Fibroblast of lung (primary cell): ENCODE data around the gene EXOC3. TPM values are rescaled to one million over a fixed set of nuclear protein-coding genes. Genes with fewer than 3 reads are reported as not detected.

Source experiments
- DNase-seq, 2 donors: peaks; one replicate each; pipeline versions ENCODE4 v3.0.0 to v3.0.0-alpha.2; 2010; ENCODE audit warnings: low read depth in 2 of 2
- H2AFZ ChIP-seq: 2 replicates; pipeline ENCODE4 v1.5.1; 2012; ENCODE audit warnings: low read length, control low read depth, inconsistent platforms
- H3K27ac ChIP-seq: 2 replicates; pipeline ENCODE4 v1.5.1; 2011; ENCODE audit warnings: low read length, control low read depth; ENCODE audit not compliant: insufficient read depth
- H3K27me3 ChIP-seq: 2 replicates; pipeline ENCODE4 v1.5.1; 2011; ENCODE audit warnings: mild to moderate bottlenecking, low read length; ENCODE audit not compliant: control insufficient read depth, insufficient read depth
- H3K36me3 ChIP-seq: 2 replicates; pipeline ENCODE4 v1.5.1; 2011; ENCODE audit warnings: low read length; ENCODE audit not compliant: control insufficient read depth, insufficient read depth
- H3K4me1 ChIP-seq: 2 replicates; pipeline ENCODE4 v1.5.1; 2011; ENCODE audit warnings: low read length; ENCODE audit not compliant: control insufficient read depth, insufficient read depth; ENCODE audit errors: extremely low read depth
- H3K4me2 ChIP-seq: 2 replicates; pipeline ENCODE4 v1.5.1; 2011; ENCODE audit warnings: low read length, control low read depth; ENCODE audit not compliant: insufficient read depth; ENCODE audit errors: extremely low read depth
- H3K4me3 ChIP-seq, 4 experiments: fragments of 200-600 bp in 1 of 4; sonication (generic) in 1 of 4; replicated peaks in 1 of 4; 2 replicates each; pipeline ENCODE4 v1.5.1; 2011 to 2016; ENCODE audit warnings: low read length in 4 of 4, low read depth in 3 of 4, mild to moderate bottlenecking in 3 of 4, control low read depth in 2 of 4, inconsistent platforms in 1 of 4, mixed read lengths in 1 of 4; ENCODE audit not compliant: insufficient read depth in 1 of 4; ENCODE audit errors: control extremely low read depth in 1 of 4
- H3K79me2 ChIP-seq: 2 replicates; pipeline ENCODE4 v1.5.1; 2012; ENCODE audit warnings: mild to moderate bottlenecking, low read length, inconsistent platforms; ENCODE audit not compliant: control insufficient read depth, insufficient read depth
- H3K9ac ChIP-seq: 2 replicates; pipeline ENCODE4 v1.5.1; 2011; ENCODE audit warnings: mild to moderate bottlenecking, low read length, control low read depth; ENCODE audit not compliant: insufficient read depth
- H3K9me3 ChIP-seq: 2 replicates; pipeline ENCODE4 v1.5.1; 2012; ENCODE audit warnings: low read depth, low read length; ENCODE audit not compliant: control insufficient read depth, insufficient read depth
- H4K20me1 ChIP-seq: 2 replicates; pipeline ENCODE4 v1.5.1; 2011; ENCODE audit warnings: low read length; ENCODE audit not compliant: control insufficient read depth, insufficient read depth; ENCODE audit errors: extremely low read depth
- EZH2 ChIP-seq: IDR thresholded peaks from 2 replicates; pipeline ENCODE4 v1.5.1; 2012; ENCODE audit warnings: low read length, control low read depth, mild to moderate bottlenecking; ENCODE audit errors: missing control alignments
- polyA plus RNA-seq, 2 donors: library from polyadenylated mRNA; depleted of rRNA in 1 of 2; stranded (reverse) in 1 of 2; unstranded in 1 of 2; fragments of >200 nt; gene quantifications; 2 replicates each; pipeline ENCODE4 v1.2.1, GENCODE V29; 2011 to 2012; ENCODE audit warnings: missing spikeins in 1 of 2
- total RNA-seq: library from RNA; depleted of rRNA; stranded (reverse); fragments of >200 nt; gene quantifications from 2 replicates; pipeline ENCODE4 v1.2.1, GENCODE V29; 2014
- TF ChIP-seq, protein P1 (sequence below), 2 donors: IDR thresholded peaks in 1 of 2; conservative IDR thresholded peaks in 1 of 2; 1 replicate in 1 of 2; 2 replicates in 1 of 2; pipeline ENCODE4 v1.5.1; 2011 to 2012; ENCODE audit warnings: low read length in 2 of 2, control low read depth in 1 of 2, inconsistent platforms in 1 of 2, low read depth in 1 of 2, mild to moderate bottlenecking in 1 of 2

EXOC3 gene
- total and polyA plus RNA-seq, 2 donors (not counting 1 experiment from before 2014, with no cell fraction given) = 19.9 to 34.5 TPM

DNA sequence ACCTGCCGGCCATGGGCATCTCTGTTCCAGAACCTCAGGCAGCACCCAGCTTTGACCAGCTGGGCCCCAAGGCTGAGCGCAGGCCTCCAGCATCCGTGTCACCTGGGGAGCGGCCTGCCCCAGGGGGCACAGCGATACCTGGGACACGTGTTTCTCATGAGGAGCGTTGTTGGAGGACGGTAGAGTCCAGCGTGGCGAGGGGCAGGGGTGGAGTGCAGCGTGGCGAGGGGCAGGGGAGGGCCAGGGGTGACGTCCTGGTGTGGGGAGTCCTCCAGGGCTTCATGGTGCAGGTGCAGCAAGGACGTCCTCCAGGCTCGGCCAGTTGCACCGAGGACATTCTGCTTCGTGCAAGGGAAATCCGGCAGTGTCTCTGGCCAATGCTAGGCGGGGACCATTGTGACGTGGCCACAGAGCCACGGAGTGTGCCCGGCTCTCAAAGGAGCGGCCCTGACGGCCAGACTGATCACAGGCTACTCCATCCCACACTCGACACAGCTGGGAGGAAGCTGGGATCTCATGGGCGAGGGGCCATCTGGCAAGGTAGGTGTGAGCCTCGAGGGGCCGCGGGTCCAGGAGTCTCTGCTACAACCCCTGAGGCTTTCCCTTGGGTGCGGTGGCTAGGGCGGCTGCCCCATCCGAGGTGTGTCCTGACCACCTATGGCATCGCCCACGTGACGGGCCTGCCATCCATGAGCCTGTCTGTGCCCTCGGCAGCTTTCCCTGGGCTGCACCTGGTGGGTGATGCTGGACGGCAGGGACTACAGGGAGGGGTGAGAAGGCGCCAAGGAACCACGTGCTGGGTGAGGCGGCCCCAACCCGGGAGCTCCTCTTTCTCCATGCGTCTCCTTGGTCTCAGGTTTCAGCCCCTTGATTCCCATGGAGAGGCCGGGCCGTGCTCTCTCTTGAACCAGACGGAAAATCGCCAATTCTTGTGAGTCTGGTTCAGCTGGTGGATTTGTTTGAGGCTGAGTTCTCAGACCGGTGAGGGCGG, 47.4 kb downstream of the EXOC3 start:
- H3K79me2 ChIP-seq = no peaks in the 10 kb centered on the region
- H3K27me3 ChIP-seq = peaks cover 9% of the 10 kb centered on the region
- no peak overlapping the region for H3K27ac ChIP-seq
- no peak overlapping the region for H2AFZ ChIP-seq
- DNase-seq = no peak
- no peak overlapping the region for H3K4me3 ChIP-seq
- no peaks in the 10 kb centered on the region for H3K4me1 ChIP-seq
- no peak overlapping the region for H3K4me2 ChIP-seq
- no peak for TF ChIP-seq EZH2
- TF ChIP-seq, protein P1, sequence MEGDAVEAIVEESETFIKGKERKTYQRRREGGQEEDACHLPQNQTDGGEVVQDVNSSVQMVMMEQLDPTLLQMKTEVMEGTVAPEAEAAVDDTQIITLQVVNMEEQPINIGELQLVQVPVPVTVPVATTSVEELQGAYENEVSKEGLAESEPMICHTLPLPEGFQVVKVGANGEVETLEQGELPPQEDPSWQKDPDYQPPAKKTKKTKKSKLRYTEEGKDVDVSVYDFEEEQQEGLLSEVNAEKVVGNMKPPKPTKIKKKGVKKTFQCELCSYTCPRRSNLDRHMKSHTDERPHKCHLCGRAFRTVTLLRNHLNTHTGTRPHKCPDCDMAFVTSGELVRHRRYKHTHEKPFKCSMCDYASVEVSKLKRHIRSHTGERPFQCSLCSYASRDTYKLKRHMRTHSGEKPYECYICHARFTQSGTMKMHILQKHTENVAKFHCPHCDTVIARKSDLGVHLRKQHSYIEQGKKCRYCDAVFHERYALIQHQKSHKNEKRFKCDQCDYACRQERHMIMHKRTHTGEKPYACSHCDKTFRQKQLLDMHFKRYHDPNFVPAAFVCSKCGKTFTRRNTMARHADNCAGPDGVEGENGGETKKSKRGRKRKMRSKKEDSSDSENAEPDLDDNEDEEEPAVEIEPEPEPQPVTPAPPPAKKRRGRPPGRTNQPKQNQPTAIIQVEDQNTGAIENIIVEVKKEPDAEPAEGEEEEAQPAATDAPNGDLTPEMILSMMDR (conservative IDR thresholded peaks at IDR 0.05 in 1 of 2, IDR thresholded peaks at IDR 0.05 in 1 of 2; ENCODE audit: low read depth in 1 of 2, low read length in 2 of 2) = no peak
- no peaks in the 10 kb centered on the region for H3K9me3 ChIP-seq
- no peak overlapping the region for H3K9ac ChIP-seq
- no peaks in the 10 kb centered on the region for H3K36me3 ChIP-seq
- H4K20me1 ChIP-seq = no peaks in the 10 kb centered on the region

DNA sequence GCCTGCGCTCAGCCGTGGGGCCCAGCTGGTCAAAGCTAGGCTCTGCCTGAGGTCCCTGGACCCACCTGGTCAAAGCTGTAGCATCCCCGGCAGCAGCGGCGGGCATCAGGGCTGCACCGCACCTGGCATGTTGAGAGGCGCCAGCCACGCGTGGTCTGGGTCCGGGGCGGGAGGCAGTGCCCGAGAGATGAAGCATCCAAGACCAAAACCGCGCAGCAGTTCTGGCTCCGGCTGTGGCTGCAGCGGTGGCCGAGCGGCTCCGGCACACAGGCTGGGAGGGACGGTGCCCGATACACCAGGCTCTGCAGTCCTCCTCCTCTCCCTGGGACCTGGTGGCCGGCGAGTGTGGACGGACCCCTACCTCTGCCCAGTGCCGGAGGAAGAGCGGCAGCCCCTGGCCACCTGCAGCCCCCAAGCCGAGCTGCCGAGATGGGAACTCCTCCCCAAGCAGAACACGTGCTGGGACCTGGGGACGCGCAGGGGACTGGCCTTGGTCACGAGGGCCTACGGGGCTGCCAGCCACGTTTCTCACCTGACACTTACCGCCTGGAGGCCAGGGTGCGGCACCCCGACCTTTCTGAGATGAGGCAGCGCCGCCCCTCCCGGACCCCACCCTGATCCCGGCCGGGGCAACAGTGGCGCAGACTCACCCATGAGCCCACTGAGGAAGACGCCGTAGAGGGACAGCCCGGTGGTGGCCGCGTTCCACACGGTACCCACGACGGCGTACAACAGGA, 48.3 kb downstream of the EXOC3 start:
- H3K4me3 ChIP-seq = no peak overlapping the region
- no peaks in the 10 kb centered on the region for H3K79me2 ChIP-seq
- H3K36me3 ChIP-seq = no peaks in the 10 kb centered on the region
- TF ChIP-seq, protein P1 (conservative IDR thresholded peaks at IDR 0.05 in 1 of 2, IDR thresholded peaks at IDR 0.05 in 1 of 2; ENCODE audit: low read depth in 1 of 2, low read length in 2 of 2) = no peak
- TF ChIP-seq EZH2 = no peak
- no peaks in the 10 kb centered on the region for H3K4me1 ChIP-seq
- no peak for DNase-seq
- H3K27ac ChIP-seq = no peak overlapping the region
- H3K9me3 ChIP-seq = no peaks in the 10 kb centered on the region
- H3K9ac ChIP-seq = no peak overlapping the region
- H2AFZ ChIP-seq = no peak overlapping the region
- H3K27me3 ChIP-seq = peaks cover 9% of the 10 kb centered on the region
- H3K4me2 ChIP-seq = no peak overlapping the region
- H4K20me1 ChIP-seq = no peaks in the 10 kb centered on the region

DNA sequence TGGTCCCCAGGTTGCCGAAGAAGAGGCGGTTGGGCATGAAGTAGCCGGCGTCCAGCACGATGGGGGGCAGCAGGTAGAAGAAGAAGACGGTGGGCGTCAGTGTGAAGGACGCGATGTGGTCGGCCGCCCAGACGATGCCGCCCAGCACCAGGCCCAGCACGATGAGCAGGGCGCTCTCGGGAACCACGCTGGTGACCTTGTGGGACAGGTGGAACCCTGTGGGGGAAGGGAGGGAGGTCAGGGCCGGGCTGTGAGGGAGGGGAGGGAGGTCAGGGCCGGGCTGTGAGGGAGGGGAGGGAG, 48.8 kb downstream of the EXOC3 start:
- no peak overlapping the region for H3K27ac ChIP-seq
- H3K4me3 ChIP-seq = no peak overlapping the region
- no peak for DNase-seq
- no peak overlapping the region for H2AFZ ChIP-seq
- H3K9me3 ChIP-seq = no peaks in the 10 kb centered on the region
- no peak for TF ChIP-seq EZH2
- TF ChIP-seq, protein P1 (conservative IDR thresholded peaks at IDR 0.05 in 1 of 2, IDR thresholded peaks at IDR 0.05 in 1 of 2; ENCODE audit: low read depth in 1 of 2, low read length in 2 of 2) = no peak
- H3K4me1 ChIP-seq = no peaks in the 10 kb centered on the region
- H3K79me2 ChIP-seq = no peaks in the 10 kb centered on the region
- H3K4me2 ChIP-seq = no peak overlapping the region
- no peaks in the 10 kb centered on the region for H3K36me3 ChIP-seq
- H3K27me3 ChIP-seq = peaks cover 9% of the 10 kb centered on the region
- H4K20me1 ChIP-seq = no peaks in the 10 kb centered on the region
- H3K9ac ChIP-seq = no peak overlapping the region
